Dermis lymphatic vessel endothelial cell (primary cell): ENCODE measurements around the gene UGCG. TPM values are rescaled to one million over a fixed set of nuclear protein-coding genes. Genes with fewer than 3 reads are reported as not detected.

Experiments
- total RNA-seq: library from RNA; depleted of rRNA; stranded (reverse); fragments of >200 nt; gene quantifications from 2 replicates; pipeline ENCODE4 v1.2.1, GENCODE V29; 2014

The UGCG gene
- total RNA-seq = 90.0 and 136 TPM in 2 replicates

GRCh38 chr9:111895996-111896941, at the start of gene UGCG:
Gene UGCG (plus strand): TSS chr9:111896814. CDS start chr9:111897216, 402 bp downstream.

Other genes with a start within 250 kb of the UGCG start
- gene GNG10, start 235.2 kb upstream of the UGCG start, total RNA-seq = 68.7 and 74.9 TPM in 2 replicates
- gene SHOC1, start 101.9 kb upstream of the UGCG start, total RNA-seq = not detected in 2 replicates